ENCODE data around the gene CHMP3. TPM values are rescaled to one million over a fixed set of nuclear protein-coding genes. Genes with fewer than 3 reads are reported as not detected.
"Not testable (repeated sequence)": the region's sequence is repeated elsewhere in the genome, so short reads cannot be mapped to it uniquely, and the experiment has no call there.

The CHMP3 gene
- total RNA-seq, 4 donors from 2014 or later = 166 to 213 (median 185) TPM

DNA sequence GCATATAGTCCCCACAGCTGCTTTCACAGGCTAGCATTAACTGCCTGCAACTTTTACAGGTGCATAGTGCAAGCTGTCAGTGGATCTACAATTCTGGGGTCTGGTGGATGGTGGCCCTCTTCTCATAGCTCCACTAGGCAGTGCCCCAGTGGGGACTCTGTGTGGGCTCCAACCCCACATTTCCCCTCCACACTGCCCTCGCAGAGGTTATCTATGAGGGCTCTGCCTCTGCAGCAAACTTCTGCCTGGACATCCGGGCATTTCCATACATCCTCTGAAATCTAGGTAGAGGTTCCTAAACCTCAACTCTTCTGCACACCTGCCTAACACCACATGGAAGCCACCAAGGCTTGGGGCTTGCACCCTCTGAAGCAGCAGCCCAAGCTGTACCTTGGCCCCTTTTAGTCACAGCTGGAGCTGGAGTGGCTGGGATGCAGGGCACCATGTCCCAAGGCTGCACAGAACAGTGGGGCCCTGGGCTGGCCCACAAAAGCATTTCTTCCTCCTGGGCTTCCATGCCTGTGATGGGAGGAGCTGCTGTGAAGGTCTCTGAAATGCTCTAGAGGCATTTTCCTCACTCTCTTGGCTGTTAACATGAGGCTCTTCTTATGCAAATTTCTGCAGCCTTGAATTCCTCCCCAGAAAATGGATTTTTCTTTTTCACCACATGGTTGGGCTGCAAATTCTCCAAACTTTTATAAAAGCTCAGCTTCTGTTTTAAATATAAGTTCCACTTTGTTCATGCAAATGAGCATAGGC, 62.7 kb downstream of the CHMP3 start:
- H3K4me1 ChIP-seq = no peaks in the 10 kb centered on the region
- intact Hi-C loops (cut with DNase I) = no loop called here
- H3K27me3 ChIP-seq = no peaks in the 10 kb centered on the region
- H3K9me3 ChIP-seq = no peaks in the 10 kb centered on the region
- H3K36me3 ChIP-seq = peaks cover 40 to 96% (median 63%) of the 10 kb centered on the region in 4 donors
- no peak for TF ChIP-seq POLR2AphosphoS5 (IDR thresholded peaks at IDR 0.05)
- no peak for TF ChIP-seq POLR2A (IDR thresholded peaks at IDR 0.05; ENCODE audit: low read depth)
- no peak for TF ChIP-seq EP300 (IDR thresholded peaks at IDR 0.05)
- TF ChIP-seq, protein P1, sequence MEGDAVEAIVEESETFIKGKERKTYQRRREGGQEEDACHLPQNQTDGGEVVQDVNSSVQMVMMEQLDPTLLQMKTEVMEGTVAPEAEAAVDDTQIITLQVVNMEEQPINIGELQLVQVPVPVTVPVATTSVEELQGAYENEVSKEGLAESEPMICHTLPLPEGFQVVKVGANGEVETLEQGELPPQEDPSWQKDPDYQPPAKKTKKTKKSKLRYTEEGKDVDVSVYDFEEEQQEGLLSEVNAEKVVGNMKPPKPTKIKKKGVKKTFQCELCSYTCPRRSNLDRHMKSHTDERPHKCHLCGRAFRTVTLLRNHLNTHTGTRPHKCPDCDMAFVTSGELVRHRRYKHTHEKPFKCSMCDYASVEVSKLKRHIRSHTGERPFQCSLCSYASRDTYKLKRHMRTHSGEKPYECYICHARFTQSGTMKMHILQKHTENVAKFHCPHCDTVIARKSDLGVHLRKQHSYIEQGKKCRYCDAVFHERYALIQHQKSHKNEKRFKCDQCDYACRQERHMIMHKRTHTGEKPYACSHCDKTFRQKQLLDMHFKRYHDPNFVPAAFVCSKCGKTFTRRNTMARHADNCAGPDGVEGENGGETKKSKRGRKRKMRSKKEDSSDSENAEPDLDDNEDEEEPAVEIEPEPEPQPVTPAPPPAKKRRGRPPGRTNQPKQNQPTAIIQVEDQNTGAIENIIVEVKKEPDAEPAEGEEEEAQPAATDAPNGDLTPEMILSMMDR (IDR thresholded peaks at IDR 0.05) = no peak
- no peak overlapping the region for H3K27ac ChIP-seq (replicated peaks in 1 of 4)
- no peak overlapping the region for H3K4me3 ChIP-seq
- WGBS = 94% methylated on average over 2 of the region's 2 CpGs
- DNase-seq (ENCODE audit: extremely low spot score) = no peak

- H3K27ac ChIP-seq (replicated peaks in 1 of 4) = no peak overlapping the region
- peaks cover 36 to 93% (median 56%) of the 10 kb centered on the region in 4 donors for H3K36me3 ChIP-seq
- DNase-seq (ENCODE audit: extremely low spot score) = no peak
- H3K9me3 ChIP-seq = no peaks in the 10 kb centered on the region
- intact Hi-C loops (cut with DNase I) = loop anchor here (10.0 kb wide), 1 partner anchor 55 kb away; the partner anchor contains the start of gene KDM3A
- TF ChIP-seq, protein P1 (IDR thresholded peaks at IDR 0.05) = no peak
- peak in 1 of 2 donors; percentile 12 for TF ChIP-seq POLR2AphosphoS5 (IDR thresholded peaks at IDR 0.05)
- H3K4me1 ChIP-seq = no peaks in the 10 kb centered on the region
- H3K4me3 ChIP-seq = no peak overlapping the region
- WGBS = 91% methylated on average over 6 of the region's 6 CpGs
- H3K27me3 ChIP-seq = no peaks in the 10 kb centered on the region
Observed at GRCh38 chr2:86499326-86499725, 63.9 kb downstream of the CHMP3 start.

GRCh38 chr2:86498468-86499260, 64.6 kb downstream of the CHMP3 start:
- no peak for DNase-seq (ENCODE audit: extremely low spot score)
- H3K36me3 ChIP-seq = peaks cover 33 to 93% (median 55%) of the 10 kb centered on the region in 4 donors
- no peak overlapping the region for H3K27ac ChIP-seq (replicated peaks in 1 of 4)
- no peak overlapping the region for H3K4me3 ChIP-seq
- WGBS = 85% methylated on average over 3 of the region's 3 CpGs
- intact Hi-C loops (cut with DNase I) = loop anchor here (10.0 kb wide), 1 partner anchor 54 kb away; the partner anchor contains the start of gene KDM3A
- no peaks in the 10 kb centered on the region for H3K9me3 ChIP-seq
- no peaks in the 10 kb centered on the region for H3K4me1 ChIP-seq
- H3K27me3 ChIP-seq = no peaks in the 10 kb centered on the region
- TF ChIP-seq POLR2AphosphoS5 (IDR thresholded peaks at IDR 0.05) = peak in 1 of 2 donors; percentile 1
- TF ChIP-seq EP300 (IDR thresholded peaks at IDR 0.05) = no peak

DNA sequence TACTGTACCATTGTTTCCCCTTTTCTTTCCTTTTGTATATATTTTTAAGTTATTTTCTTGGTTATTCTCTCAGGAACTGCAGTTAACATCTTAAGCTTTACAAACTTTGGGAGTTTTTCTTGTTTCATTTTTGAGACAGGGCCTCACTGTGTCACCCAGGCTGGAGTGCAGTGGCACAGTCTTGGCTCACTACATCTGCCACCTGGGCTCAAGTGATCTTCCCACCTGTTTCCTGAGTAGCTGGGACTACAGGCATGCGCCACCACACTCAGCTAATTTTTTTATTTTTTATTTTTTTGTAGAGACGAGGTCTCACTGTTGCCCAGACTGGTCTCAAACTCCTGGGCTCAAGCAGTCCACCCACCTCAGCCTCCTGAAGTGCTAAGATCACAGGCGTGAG, 66.9 kb downstream of the CHMP3 start:
- H3K27me3 ChIP-seq; H3K4me3 ChIP-seq; DNase-seq (ENCODE audit: extremely low spot score); H3K9me3 ChIP-seq; H3K27ac ChIP-seq (replicated peaks in 1 of 4): not testable (repeated sequence)
- intact Hi-C loops (cut with DNase I) = loop anchor here (10.0 kb wide), 1 partner anchor 52 kb away; the partner anchor contains the start of gene KDM3A
- Histone ChIP-seq H3K4me1 (peaks cover 0 to 15% (median 11%) of the 10 kb centered on the region in 4 donors), H3K36me3 (peaks cover 38 to 96% (median 67%) of the 10 kb centered on the region in 4 donors)
- WGBS = 91% methylated on average over 3 of the region's 3 CpGs

DNA sequence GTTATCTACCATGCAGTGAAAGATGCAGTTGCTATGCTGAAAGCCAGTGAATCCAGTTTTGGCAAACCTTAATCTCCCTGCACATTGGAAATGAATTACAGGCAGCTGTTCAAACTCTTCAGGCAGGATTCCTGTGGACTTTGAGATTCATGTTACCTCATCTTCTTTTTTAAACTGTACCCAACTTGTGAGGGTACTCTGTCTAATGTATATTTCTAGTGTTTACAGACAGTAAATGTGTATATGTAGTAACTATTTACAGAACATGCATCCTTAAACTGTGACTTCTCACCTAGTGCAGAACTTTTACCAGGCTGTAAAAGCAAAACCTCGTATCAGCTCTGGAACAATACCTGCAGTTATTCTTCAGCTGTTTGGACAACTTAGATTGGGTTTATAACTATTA, 71.2 kb downstream of the CHMP3 start:
- Histone ChIP-seq H3K4me1 (peaks cover 0 to 41% (median 39%) of the 10 kb centered on the region in 4 donors), H3K27me3 (no peaks in the 10 kb centered on the region), H3K9me3 (no peaks in the 10 kb centered on the region), H3K36me3 (peaks cover 17 to 96% (median 65%) of the 10 kb centered on the region in 4 donors), H3K27ac (replicated peaks in 1 of 4) (peak overlapping the region; percentile 52 to 62 (median 58)), H3K4me3 (no peak overlapping the region)
- WGBS = 73% methylated on average over 1 of the region's 1 CpG
- no peak for DNase-seq (ENCODE audit: extremely low spot score)
- intact Hi-C loops (cut with DNase I) = loop anchor here (10.0 kb wide), 1 partner anchor 47 kb away; the partner anchor contains the start of gene KDM3A
- TF ChIP-seq, protein P1 (IDR thresholded peaks at IDR 0.05) = no peak
- TF ChIP-seq POLR2AphosphoS5 (IDR thresholded peaks at IDR 0.05) = no peak
- no peak for TF ChIP-seq EP300 (IDR thresholded peaks at IDR 0.05)
- TF ChIP-seq POLR2A (IDR thresholded peaks at IDR 0.05; ENCODE audit: low read depth) = no peak

All from esophagus muscularis mucosa (tissue), 4 donors.